HepG2 (cell line): ENCODE data around the gene CCND1. TPM values are rescaled to one million over a fixed set of nuclear protein-coding genes. Genes with fewer than 3 reads are reported as not detected.

Experiments
- CEBPG ChIP-seq: IDR thresholded peaks from 2 replicates; pipeline ENCODE4 v1.6.1; 2016
- DBP ChIP-seq: sonication (generic); formaldehyde crosslinking; IDR thresholded peaks from 2 replicates; pipeline ENCODE4 v1.4.0; 2020; ENCODE audit warnings: missing genetic modification reagents; ENCODE audit errors: not compliant biosample characterization
- ETS1 ChIP-seq: sonication (generic); formaldehyde crosslinking; IDR thresholded peaks from 2 replicates; pipeline ENCODE4 v1.4.0; 2020; ENCODE audit warnings: missing genetic modification reagents
- HINFP ChIP-seq: sonication (generic); formaldehyde crosslinking; IDR thresholded peaks from 2 replicates; pipeline ENCODE4 v1.4.0; 2020; ENCODE audit warnings: low read depth, mild to moderate bottlenecking, missing genetic modification reagents
- NCOR1 ChIP-seq: fragments of 200-600 bp; sonication (generic); IDR thresholded peaks from 2 replicates; pipeline ENCODE4 v1.7.0; 2017; ENCODE audit warnings: antibody characterized with exemption, low read length, borderline replicate concordance
- NFKBIZ ChIP-seq: IDR thresholded peaks from 2 replicates; pipeline ENCODE4 v1.6.1; 2018; ENCODE audit warnings: missing genetic modification reagents, missing compliant biosample characterization
- PLSCR1 ChIP-seq: sonication (generic); formaldehyde crosslinking; IDR thresholded peaks from 2 replicates; pipeline ENCODE4 v1.5.0; 2020; ENCODE audit warnings: missing genetic modification reagents, mild to moderate bottlenecking, borderline replicate concordance
- PRDM4 ChIP-seq: sonication (generic); formaldehyde crosslinking; IDR thresholded peaks from 2 replicates; pipeline ENCODE4 v1.9.0; 2021; ENCODE audit warnings: missing genetic modification reagents, borderline replicate concordance
- RNF2 ChIP-seq: fragments of 450-650 bp; conservative IDR thresholded peaks from 2 replicates; pipeline ENCODE4 v1.6.1; 2016; ENCODE audit warnings: low read depth
- WIZ ChIP-seq: sonication (generic); formaldehyde crosslinking; IDR thresholded peaks from 2 replicates; pipeline ENCODE4 v1.5.1; 2020; ENCODE audit warnings: mild to moderate bottlenecking, missing genetic modification reagents
- ZBTB25 ChIP-seq: IDR thresholded peaks from 2 replicates; pipeline ENCODE4 v1.6.1; 2018; ENCODE audit warnings: missing genetic modification reagents
- ZFP91 ChIP-seq: sonication (generic); formaldehyde crosslinking; IDR thresholded peaks from 2 replicates; pipeline ENCODE4 v1.9.0; 2022; ENCODE audit warnings: missing genetic modification reagents, mild to moderate bottlenecking, borderline replicate concordance
- ZNF230 ChIP-seq: sonication (generic); formaldehyde crosslinking; IDR thresholded peaks from 2 replicates; pipeline ENCODE4 v1.4.0; 2020; ENCODE audit warnings: mild to moderate bottlenecking, missing genetic modification reagents
- ZNF501 ChIP-seq: sonication (generic); formaldehyde crosslinking; IDR thresholded peaks from 2 replicates; pipeline ENCODE4 v1.5.1; 2020; ENCODE audit warnings: mild to moderate bottlenecking, moderate library complexity, missing genetic modification reagents
- ZNF720 ChIP-seq: sonication (generic); formaldehyde crosslinking; IDR thresholded peaks from 2 replicates; pipeline ENCODE4 v1.4.0; 2020; ENCODE audit warnings: missing genetic modification reagents
- ZNF775 ChIP-seq: sonication (generic); formaldehyde crosslinking; IDR thresholded peaks from 2 replicates; pipeline ENCODE4 v1.4.0; 2020; ENCODE audit warnings: missing genetic modification reagents, mild to moderate bottlenecking, moderate library complexity, borderline replicate concordance
- polyA plus RNA-seq, 8 experiments: library from polyadenylated mRNA; depleted of rRNA in 3 of 8; stranded (reverse) in 7 of 8; unstranded in 1 of 8; fragments of >200 nt; fragmentation: Illumina TruSeq in 4 of 8; extraction: Trizol in 4 of 8; gene quantifications; 2 replicates each; pipeline versions ENCODE4 v1.2.1 to v1.2.3, GENCODE V29; 2011 to 2016; ENCODE audit warnings: low read depth in 4 of 8, missing spikeins in 1 of 8, mixed read lengths in 1 of 8; ENCODE audit not compliant: insufficient read depth in 1 of 8
- total RNA-seq, 5 experiments: library from RNA; depleted of rRNA; stranded (reverse); fragments of >200 nt; fragmentation: Illumina TruSeq; extraction: Trizol; gene quantifications; 2 replicates each; pipeline ENCODE4 v1.2.3, GENCODE V29; 2016; ENCODE audit warnings: low read depth in 1 of 5

The CCND1 gene
- total and polyA plus RNA-seq, 2 of the 13 experiments (the other 11 are each of a cell fraction or from before 2014, with no cell fraction given): 107 to 136 TPM

GRCh38 chr11:69657911-69658625, 17.1 kb downstream of the CCND1 start (continued):
- no peak for TF ChIP-seq PRDM4 (CRISPR knock-in tag)
- TF ChIP-seq WIZ (CRISPR knock-in tag): no peak
- TF ChIP-seq RNF2: no peak; the same call in 1 of the 2 replicates
- TF ChIP-seq ZNF775 (CRISPR knock-in tag): no peak
- peak; percentile 91 for TF ChIP-seq HINFP (CRISPR knock-in tag)
- peak; percentile 35; the same call in 1 of the 2 replicates for TF ChIP-seq NFKBIZ
- TF ChIP-seq ZNF720: no peak
- peak; percentile 74 for TF ChIP-seq ZNF501
- TF ChIP-seq ZFP91 (CRISPR knock-in tag): no peak; the same call in 1 of the 2 replicates
- TF ChIP-seq PLSCR1 (CRISPR knock-in tag): no peak
- TF ChIP-seq DBP (CRISPR knock-in tag): peak; percentile 69
- peak; percentile 53; the same call in 1 of the 2 replicates for TF ChIP-seq ZBTB25 (CRISPR knock-in tag)
- TF ChIP-seq ETS1 (CRISPR knock-in tag): no peak
- TF ChIP-seq NCOR1: peak; percentile 76; the same call in 1 of the 2 replicates
- peak; percentile 82 for TF ChIP-seq CEBPG (CRISPR knock-in tag)
- TF ChIP-seq ZNF230 (CRISPR knock-in tag): peak; percentile 71; the same call in 1 of the 2 replicates
